Small intestine (tissue), 7 donors: ENCODE measurements around the gene TRIO. TPM values are rescaled to one million over a fixed set of nuclear protein-coding genes. Genes with fewer than 3 reads are reported as not detected.

Experiments
- DNase-seq, 2 donors: peaks; one replicate each; pipeline versions ENCODE4 v3.0.0 to v3.0.0-alpha.2; 2013
- FAIRE-seq: peaks from 2 replicates; lab custom pipeline; 2012; peaks lifted over from hg19 to GRCh38; lab: Jason Lieb, UNC
- H3K27ac ChIP-seq, 3 donors: one replicate each; pipeline ENCODE4 v1.5.1; 2013; ENCODE audit warnings: low read length in 2 of 3, mild to moderate bottlenecking in 2 of 3, control low read depth in 1 of 3, inconsistent platforms in 1 of 3, low read depth in 1 of 3, moderate library complexity in 1 of 3
- H3K27me3 ChIP-seq, 3 donors: one replicate each; pipeline ENCODE4 v1.6.1; 2013; ENCODE audit warnings: low read length in 3 of 3, inconsistent platforms in 1 of 3; ENCODE audit not compliant: control insufficient read depth in 3 of 3, insufficient read depth in 3 of 3
- H3K36me3 ChIP-seq, 3 donors: one replicate each; pipeline ENCODE4 v1.6.1; 2013; ENCODE audit warnings: low read length in 3 of 3, inconsistent platforms in 1 of 3, low read depth in 1 of 3, mild to moderate bottlenecking in 1 of 3, moderate library complexity in 1 of 3; ENCODE audit not compliant: control insufficient read depth in 3 of 3, insufficient read depth in 2 of 3
- H3K4me1 ChIP-seq, 3 donors: one replicate each; pipeline ENCODE4 v1.6.1; 2013; ENCODE audit warnings: low read length in 2 of 3, inconsistent platforms in 1 of 3, low read depth in 1 of 3, mild to moderate bottlenecking in 1 of 3, moderate library complexity in 1 of 3; ENCODE audit not compliant: control insufficient read depth in 3 of 3, insufficient read depth in 2 of 3
- H3K4me3 ChIP-seq, 3 donors: one replicate each; pipeline ENCODE4 v1.5.1; 2013; ENCODE audit warnings: low read length in 3 of 3, control low read depth in 1 of 3, inconsistent platforms in 1 of 3, low read depth in 1 of 3, mild to moderate bottlenecking in 1 of 3, moderate library complexity in 1 of 3
- H3K9me3 ChIP-seq, 2 donors: one replicate each; pipeline ENCODE4 v1.6.1; 2013; ENCODE audit warnings: low read depth in 1 of 2, low read length in 1 of 2; ENCODE audit not compliant: control insufficient read depth in 2 of 2, insufficient read depth in 1 of 2
- WGBS, 3 donors: extraction: QIAGEN DNeasy Blood & Tissue Kit; methylation state at CpG; one replicate each; pipeline ENCODE4 v1.1.7; 2013; 5-methylcytosine and 5-hydroxymethylcytosine counted together
- polyA plus RNA-seq, 4 donors: library from polyadenylated mRNA; stranded (reverse) in 3 of 4; unstranded in 1 of 4; fragments of 200-250 nt in 3 of 4; fragments of 120-200 nt in 1 of 4; gene quantifications; one replicate each; pipeline versions ENCODE4 v1.2.1 to v1.2.3, GENCODE V29; 2013
- donor health status: healthy with polysubstance abuse.
- donor health status: control.
- donor health status: control.
- donor health status: Bipolar disorder and iron deficiency.
- donor health status: healthy.

TRIO gene
- polyA plus RNA-seq, 4 donors, result 13.2 to 50.8 (median 23.3) TPM

DNA sequence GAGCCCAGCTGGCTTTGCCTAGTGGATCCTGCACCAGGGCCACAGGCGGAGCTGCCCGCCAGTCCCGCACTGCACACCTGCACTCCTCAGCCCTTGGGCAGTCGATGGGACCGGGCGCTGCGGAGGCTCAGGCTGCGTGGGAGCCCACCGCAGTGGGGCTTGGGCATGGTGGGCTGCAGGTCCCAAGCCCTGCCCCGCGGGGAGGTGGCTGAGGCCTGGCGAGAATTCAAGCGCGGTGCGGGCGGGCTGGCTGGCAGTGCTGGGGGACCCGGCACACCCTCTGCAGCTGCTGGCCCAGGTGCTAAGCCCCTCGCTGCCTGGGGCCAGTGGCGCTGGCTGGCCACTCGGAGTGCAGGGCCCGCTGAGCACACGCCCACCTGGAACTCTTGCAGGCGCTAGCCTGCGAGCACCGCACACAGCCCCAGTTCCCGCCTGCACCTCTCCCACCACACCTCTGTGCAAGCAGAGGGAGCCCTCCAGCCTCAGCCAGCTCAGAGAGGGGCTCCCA, 312.7 kb downstream of the TRIO start:
- Histone ChIP-seq H3K27ac (no peak overlapping the region), H3K9me3 (peaks cover 0 to 5% of the 10 kb centered on the region in 2 donors), H3K36me3 (peaks cover 0 to 47% (median 0%) of the 10 kb centered on the region in 3 donors), H3K4me1 (peaks cover 0 to 4% (median 0%) of the 10 kb centered on the region in 3 donors), H3K4me3 (no peak overlapping the region), H3K27me3 (no peaks in the 10 kb centered on the region)
- DNase-seq (no peak), FAIRE-seq (no peak)
- 94 to 99% (median 97%) methylated on average over 21 to 26 of the region's 26 CpGs for WGBS, 3 donors

DNA sequence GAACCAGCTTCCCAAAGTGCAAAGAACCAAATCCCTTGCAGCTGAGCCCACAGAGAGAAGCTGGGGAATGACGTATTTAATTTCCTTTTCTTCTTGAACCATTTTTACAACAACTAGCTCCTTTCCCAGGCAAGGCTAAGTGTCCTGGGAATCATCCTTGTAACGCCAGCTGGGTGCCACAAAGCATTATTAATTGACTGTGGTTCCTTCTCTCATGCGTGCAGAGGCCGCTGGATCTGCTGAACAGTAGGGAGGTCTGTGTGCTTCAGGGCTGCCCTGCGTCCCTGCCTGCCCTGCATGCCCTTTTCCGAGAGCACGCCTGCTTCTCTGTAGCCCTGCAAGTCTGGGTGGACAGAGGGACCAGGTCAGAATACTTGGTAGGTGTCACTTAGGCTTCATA, 314.3 kb downstream of the TRIO start:
- Histone ChIP-seq H3K4me1 (peaks cover 0 to 4% (median 0%) of the 10 kb centered on the region in 3 donors), H3K9me3 (peaks cover 0 to 5% of the 10 kb centered on the region in 2 donors), H3K27ac (no peak overlapping the region), H3K36me3 (peaks cover 0 to 48% (median 3%) of the 10 kb centered on the region in 3 donors), H3K4me3 (no peak overlapping the region), H3K27me3 (no peaks in the 10 kb centered on the region)
- 83 to 90% (median 86%) methylated on average over 7 of the region's 7 CpGs for WGBS, 3 donors
- no peak for DNase-seq
- no peak for FAIRE-seq

GRCh38 chr5:14458414-14458813, 315.3 kb downstream of the TRIO start:
- FAIRE-seq (no peak), DNase-seq (no peak)
- peaks cover 0 to 5% of the 10 kb centered on the region in 2 donors for H3K9me3 ChIP-seq
- peaks cover 0 to 53% (median 3%) of the 10 kb centered on the region in 3 donors for H3K36me3 ChIP-seq
- H3K4me3 ChIP-seq, result no peak overlapping the region
- H3K4me1 ChIP-seq, result peaks cover 0 to 4% (median 3%) of the 10 kb centered on the region in 3 donors
- WGBS, 3 donors, result 49 to 79% (median 51%) methylated on average over 3 of the region's 3 CpGs
- no peaks in the 10 kb centered on the region for H3K27me3 ChIP-seq
- H3K27ac ChIP-seq, result no peak overlapping the region

GRCh38 chr5:14460844-14461398, 317.8 kb downstream of the TRIO start:
- FAIRE-seq (no peak), DNase-seq (no peak)
- 97% methylated on average over 46 of the region's 46 CpGs for WGBS, 3 donors
- Histone ChIP-seq H3K4me3 (no peak overlapping the region), H3K4me1 (peaks cover 0 to 9% (median 9%) of the 10 kb centered on the region in 3 donors), H3K36me3 (peaks cover 0 to 58% (median 5%) of the 10 kb centered on the region in 3 donors), H3K27ac (no peak overlapping the region), H3K27me3 (no peaks in the 10 kb centered on the region), H3K9me3 (no peaks in the 10 kb centered on the region)

- no peaks in the 10 kb centered on the region for H3K27me3 ChIP-seq
- FAIRE-seq (no peak), DNase-seq (no peak)
- H3K4me3 ChIP-seq, result no peak overlapping the region
- 93 to 96% (median 95%) methylated on average over 14 of the region's 14 CpGs for WGBS, 3 donors
- H3K4me1 ChIP-seq, result peaks cover 0 to 9% (median 6%) of the 10 kb centered on the region in 3 donors
- H3K27ac ChIP-seq, result no peak overlapping the region
- H3K36me3 ChIP-seq, result peaks cover 0 to 56% (median 5%) of the 10 kb centered on the region in 3 donors
- no peaks in the 10 kb centered on the region for H3K9me3 ChIP-seq
These were observed 319.5 kb downstream of the TRIO start for GRCh38 chr5:14462681-14463080.

DNA sequence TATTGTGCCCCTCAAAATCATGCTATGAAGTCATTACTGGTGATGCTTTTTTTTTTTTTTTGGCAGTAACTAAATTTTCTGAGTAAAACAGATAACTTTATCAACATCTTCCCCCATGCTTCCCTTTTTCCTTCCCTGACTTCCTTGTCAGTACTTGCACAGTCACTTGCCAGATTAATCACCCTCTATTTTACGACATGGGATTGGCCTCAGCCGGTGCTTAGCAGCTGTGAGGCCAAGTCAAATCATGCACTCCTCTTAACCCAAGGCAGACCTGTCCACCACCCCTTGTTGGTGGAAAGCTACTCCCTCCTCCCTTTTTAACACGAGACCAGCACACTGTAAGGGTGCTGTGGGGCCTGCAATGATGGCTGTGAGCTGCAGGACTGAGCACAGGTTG, 320.5 kb downstream of the TRIO start:
- H3K9me3 ChIP-seq, result no peaks in the 10 kb centered on the region
- no peak overlapping the region for H3K4me3 ChIP-seq
- WGBS, 3 donors, result 11 to 39% (median 36%) methylated on average over 3 of the region's 3 CpGs
- no peak for FAIRE-seq
- H3K36me3 ChIP-seq, result peaks cover 0 to 54% (median 5%) of the 10 kb centered on the region in 3 donors
- H3K4me1 ChIP-seq, result peaks cover 0 to 9% (median 5%) of the 10 kb centered on the region in 3 donors
- no peaks in the 10 kb centered on the region for H3K27me3 ChIP-seq
- H3K27ac ChIP-seq, result peak overlapping the region in 2 of 3 donors; percentile 17 to 71
- peak; percentile 61 to 85 for DNase-seq

- Histone ChIP-seq H3K27ac (peak overlapping the region in 2 of 3 donors; percentile 17 to 71), H3K27me3 (no peaks in the 10 kb centered on the region), H3K4me1 (peaks cover 0 to 9% (median 5%) of the 10 kb centered on the region in 3 donors), H3K36me3 (peaks cover 0 to 52% (median 5%) of the 10 kb centered on the region in 3 donors), H3K9me3 (no peaks in the 10 kb centered on the region), H3K4me3 (no peak overlapping the region)
- WGBS, 3 donors, result 65 to 76% (median 71%) methylated on average over 3 of the region's 3 CpGs
- no peak for DNase-seq
- no peak for FAIRE-seq
These were observed 321.0 kb downstream of the TRIO start for GRCh38 chr5:14464096-14464495.

- no peak for FAIRE-seq
- H3K4me3 ChIP-seq, result no peak overlapping the region
- 79 to 89% (median 85%) methylated on average over 15 of the region's 15 CpGs for WGBS, 3 donors
- peaks cover 0 to 49% (median 5%) of the 10 kb centered on the region in 3 donors for H3K36me3 ChIP-seq
- no peaks in the 10 kb centered on the region for H3K27me3 ChIP-seq
- H3K9me3 ChIP-seq, result no peaks in the 10 kb centered on the region
- H3K4me1 ChIP-seq, result peaks cover 0 to 9% (median 5%) of the 10 kb centered on the region in 3 donors
- peak overlapping the region in 1 of 3 donors; percentile 28 for H3K27ac ChIP-seq
- DNase-seq, result no peak
These were observed 321.5 kb downstream of the TRIO start for GRCh38 chr5:14464671-14465070.
